HG02973 (cell line): Measurements from ENCODE around the gene MAML2.

Source experiments
- ATAC-seq: cut with Tn5 transposase; IDR thresholded peaks from one replicate; pipeline ENCODE4 v1.9.1; 2021; ENCODE audit warnings: moderate library complexity; ENCODE audit not compliant: unreplicated experiment

Gene MAML2

DNA sequence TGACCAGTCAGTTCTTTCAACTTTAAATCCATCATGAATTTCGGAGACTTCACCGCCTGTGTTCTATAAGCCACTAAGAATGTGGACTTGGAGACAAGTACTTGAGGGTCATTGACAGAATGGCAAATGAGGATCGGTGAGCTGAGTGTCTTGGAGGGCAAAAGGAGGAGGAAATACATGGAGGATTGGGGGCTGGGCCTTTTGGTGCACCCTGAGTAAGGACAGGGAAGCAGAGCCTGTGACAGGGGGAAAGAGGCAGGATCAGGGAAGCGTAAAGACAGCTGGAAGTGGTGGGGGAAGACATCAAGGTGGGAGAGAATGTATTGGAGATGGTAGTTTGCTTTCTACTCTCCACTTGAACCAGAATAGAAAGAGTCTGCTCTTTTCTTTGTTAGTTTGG lies 348.7 kb downstream of the MAML2 start:
- no peak for ATAC-seq

DNA sequence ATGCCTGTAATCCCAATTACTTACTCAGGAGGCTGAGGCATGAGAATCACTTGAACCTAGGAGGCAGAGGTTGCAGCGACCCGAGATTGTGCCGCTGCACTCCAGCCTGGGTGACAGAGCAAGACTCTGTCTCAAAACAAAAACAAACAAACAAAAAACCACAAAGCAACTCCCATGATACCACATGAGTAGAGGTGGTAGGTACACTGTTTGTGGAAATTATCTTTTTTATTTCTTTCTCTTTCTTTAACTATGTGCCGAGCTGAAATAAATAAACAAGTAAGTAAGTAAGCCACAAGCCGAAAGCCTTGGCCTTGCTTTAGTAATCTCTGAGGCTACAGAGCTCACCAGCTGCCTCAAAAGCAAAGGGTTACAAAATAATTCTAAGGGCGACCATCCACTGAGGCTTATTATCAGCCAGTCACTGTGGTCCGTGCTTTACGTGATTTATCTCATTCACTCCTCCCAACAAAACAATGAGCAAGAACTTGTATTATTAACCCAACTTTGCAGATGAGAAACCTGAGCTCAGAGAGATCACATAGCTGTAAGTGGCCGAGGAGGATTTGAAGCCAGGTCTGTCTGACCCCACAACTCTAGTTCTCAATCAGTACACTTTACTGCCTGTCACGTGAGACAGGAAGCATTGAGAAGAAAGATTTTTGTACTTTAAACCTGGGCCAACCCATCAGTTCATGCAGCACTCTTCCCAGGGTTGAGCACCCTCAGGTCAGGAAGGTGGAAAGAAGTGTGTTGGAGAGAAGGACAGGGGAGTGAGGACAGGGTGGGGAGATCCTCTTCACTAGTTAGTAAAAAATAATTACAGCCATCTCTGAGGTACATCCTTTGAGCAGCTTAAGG lies 349.3 kb downstream of the MAML2 start:
- no peak for ATAC-seq

DNA sequence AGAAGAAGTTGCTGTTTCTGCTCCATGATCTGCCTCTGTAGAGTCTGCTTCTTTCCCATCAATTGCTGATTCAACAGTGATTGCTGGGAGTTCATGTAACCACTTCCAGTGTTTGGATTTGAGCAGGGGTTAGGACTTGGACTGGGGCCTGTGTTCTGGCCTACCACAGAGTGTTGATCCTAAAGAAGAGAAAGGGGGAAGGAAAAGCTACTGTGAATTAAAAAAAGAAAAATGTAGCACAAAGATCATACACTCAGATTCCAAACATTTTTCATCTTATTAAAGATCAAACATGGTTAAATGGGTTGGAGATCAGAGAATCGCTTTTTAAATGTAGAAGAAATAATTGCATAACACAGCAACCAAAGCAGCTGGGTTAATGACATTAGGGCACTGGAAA lies 351.4 kb downstream of the MAML2 start:
- no peak for ATAC-seq

DNA sequence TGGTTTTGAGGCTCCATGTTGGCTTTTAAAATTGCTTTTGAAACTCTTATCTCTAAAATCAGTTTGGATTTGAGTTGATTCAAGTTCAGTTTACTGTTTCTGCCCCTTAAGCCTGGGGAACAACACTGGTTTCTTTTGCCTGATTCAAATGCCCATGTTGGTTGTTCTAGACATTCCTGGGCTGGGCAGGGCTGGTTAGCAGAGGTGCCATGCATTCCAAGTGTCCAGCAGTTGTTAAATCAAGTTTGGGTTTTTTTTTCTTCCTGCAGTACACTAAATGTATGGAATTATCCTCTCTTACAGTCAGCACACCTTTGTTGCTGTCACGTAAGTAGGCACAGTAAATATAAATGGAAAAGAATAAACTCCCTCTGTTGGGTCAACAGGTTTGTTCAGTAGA lies 351.9 kb downstream of the MAML2 start:
- no peak for ATAC-seq

DNA sequence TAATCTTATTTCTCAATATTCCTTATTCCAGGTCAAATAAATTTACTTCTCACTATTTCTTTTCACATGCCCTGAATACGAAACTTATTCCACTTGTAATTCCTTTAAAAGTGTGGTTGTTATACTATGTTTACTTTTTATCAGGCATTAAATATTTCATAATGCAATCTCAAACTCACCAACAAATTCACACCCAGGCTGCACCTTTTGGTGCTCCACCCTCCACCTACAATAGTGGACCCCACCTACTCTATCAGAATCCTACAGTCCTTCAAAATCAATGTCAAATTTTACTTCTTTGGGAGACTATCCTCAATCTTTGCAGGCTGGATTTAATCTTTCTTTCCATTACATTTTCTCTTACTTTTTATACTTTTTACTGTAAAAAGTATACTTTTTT lies 353.2 kb downstream of the MAML2 start:
- no peak for ATAC-seq

DNA sequence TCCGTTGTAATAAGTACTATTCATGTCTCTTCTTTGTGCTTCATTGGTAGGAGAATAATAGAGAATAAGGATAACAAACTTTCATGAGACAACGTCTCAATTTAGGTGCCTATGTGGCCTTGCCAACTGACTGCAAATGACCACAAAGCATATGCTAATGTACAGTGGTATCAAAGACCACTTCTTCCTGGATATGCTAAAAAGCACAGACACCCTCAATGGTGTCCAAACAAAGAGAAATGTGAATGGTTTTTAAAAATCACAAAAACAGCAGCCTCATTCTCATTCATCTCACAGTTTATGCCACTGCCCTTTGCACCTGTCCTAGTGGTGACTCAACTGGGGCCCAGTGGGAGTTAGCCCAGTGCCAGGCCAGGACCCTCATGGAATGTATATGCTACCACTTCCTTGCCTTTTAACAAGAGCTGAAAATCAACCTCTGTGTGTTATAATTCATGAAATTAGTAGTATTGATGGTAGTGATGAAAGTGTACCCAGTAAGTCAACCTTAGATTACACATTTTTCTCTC lies 353.9 kb downstream of the MAML2 start:
- ATAC-seq = no peak

DNA sequence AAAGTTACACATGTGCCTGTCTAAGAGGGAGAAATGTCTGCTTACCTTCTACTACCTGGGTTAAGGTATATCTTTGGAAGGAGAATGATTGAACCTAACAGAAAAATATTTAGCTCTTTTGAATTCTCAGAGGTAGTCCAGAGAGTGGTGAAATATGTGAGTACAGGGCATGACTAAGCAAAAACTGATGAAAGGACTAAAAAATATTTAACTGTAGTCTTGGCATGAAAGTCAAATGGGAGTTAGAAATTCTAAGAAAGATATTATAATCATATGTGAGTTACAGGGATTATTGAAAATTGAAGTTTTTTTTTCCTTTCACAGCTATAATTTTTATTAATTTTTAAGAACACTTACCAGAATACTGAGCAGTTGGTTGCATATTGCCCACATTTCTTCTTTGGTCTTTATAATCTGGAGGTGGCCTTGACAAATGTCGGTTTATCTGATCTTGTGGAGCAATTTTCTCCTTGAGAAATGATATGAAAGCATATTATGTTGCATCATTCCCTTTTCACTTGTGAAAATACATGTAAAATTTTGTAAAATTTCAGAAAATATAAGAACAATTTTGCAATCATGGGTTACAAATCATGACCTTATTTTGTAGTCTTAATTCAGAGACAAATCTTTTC lies 357.7 kb downstream of the MAML2 start:
- ATAC-seq = no peak

DNA sequence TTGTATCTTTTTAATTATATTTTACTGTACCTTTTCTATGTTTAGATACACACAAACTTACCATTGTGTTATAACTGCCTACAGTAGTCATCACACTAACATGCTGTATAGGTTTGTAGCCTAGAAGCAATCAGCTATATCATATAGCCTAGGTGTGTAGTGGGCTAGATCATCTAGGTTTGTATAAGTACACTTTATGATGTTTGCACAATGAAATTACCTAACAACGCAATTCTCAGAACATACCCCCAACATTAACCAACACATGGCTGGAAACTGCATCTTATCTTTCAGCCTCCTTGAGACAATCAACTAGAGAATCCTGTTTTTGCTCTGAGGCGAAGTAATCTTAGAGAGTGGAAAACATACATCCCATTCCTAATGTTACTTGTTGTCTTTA lies 358.9 kb downstream of the MAML2 start:
- ATAC-seq = no peak

DNA sequence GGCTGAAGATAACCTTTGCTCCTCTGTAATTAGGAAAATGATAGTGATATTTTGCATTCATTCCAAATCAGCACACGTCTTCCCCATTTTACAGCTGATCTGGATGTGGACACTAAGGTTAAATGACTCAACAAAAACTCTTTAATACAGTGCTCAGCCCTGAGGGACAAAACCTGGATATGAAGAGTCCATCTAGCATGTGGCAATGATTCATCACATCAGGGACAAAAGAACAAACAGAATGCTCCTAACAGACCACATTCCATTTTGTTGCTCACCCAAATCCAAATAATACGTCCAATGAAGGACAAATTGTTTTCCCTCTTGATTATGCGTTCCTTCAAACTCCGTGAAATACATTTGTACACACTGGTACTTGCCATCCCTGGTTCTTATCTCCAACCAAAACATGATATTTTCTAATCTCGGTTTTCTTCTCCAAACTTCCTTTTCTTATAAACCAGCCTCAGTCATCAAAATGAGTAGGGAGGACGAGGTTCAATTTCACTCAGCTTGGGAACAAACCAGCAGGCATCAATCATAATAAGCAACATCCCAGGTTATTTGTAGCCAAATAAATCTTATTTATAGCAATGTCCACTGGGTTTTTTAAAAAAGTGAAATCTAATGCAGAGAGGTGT lies 365.3 kb downstream of the MAML2 start:
- ATAC-seq = no peak

DNA sequence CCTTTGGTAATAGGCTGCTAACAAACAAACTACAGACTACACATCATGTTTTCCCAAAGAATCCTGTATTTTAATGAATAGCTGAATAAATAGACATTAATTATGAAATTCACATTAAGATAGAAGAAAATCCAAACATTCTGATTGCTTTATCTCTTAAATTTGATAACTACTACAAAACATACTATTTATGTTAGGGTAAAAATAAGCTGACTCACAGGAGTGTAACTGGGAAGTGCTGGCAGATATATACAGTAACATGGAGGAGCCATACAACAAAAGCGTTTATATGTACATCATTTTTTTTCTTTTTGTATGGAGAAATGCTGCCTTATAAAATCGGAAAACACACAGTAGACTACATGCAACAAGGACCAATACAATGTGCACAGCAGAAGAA lies 366.4 kb downstream of the MAML2 start:
- no peak for ATAC-seq

DNA sequence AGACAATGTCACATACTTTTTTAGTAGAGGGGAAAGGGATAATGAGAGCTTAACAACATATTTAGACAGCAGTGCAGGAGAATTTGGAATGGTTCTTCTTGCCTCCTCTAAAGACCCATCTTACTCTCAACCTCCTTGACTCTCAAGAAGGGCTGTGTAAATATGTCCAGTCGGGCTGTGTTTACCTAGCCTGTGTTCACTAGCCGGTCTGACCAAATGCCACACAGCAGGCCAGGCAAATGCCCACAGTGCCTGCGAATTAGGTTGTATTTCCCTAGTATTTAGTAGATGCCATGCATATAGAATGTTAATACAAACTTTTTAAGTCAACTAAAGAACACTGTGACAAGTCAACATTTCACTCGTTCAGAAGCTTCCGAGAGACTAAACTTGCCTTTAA lies 367.7 kb downstream of the MAML2 start:
- no peak for ATAC-seq

DNA sequence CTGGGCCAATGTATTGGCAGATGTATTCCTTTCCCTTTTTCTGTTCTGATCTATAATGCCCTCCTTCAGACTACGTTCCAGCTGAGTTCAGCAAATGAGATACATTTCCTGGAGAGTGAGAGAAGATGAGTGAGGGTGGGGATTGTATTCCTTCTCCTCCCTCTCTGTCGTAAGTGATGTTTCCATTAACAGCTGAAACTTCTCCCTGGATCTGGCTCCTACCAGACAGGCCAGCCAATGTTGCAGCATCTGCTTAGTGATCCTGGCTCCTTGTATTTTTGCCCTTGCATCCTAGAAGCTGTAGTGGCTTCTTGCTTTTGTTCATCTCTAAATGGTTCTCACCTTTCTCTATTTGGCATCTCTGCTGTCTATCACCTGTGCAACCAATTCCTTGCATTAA lies 370.9 kb downstream of the MAML2 start:
- no peak for ATAC-seq

DNA sequence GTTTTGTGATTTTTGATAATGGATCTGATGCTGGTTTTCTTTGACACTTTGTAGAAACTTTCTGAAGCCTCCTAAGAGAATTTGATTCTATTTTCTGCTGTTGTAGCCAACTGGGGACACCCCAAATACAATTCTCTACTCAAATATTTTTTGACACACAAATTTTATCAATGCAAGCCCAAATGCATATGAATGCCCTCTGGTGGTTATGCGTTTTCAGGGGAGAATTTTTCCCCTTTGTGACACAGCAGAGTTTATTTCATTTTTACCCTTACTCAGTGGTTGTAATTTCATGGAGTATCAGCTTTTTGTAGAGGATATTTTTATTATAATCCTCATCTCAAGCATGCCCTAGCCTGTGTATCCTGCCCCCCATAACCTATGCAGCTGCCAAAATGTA lies 374.4 kb downstream of the MAML2 start:
- ATAC-seq = no peak

DNA sequence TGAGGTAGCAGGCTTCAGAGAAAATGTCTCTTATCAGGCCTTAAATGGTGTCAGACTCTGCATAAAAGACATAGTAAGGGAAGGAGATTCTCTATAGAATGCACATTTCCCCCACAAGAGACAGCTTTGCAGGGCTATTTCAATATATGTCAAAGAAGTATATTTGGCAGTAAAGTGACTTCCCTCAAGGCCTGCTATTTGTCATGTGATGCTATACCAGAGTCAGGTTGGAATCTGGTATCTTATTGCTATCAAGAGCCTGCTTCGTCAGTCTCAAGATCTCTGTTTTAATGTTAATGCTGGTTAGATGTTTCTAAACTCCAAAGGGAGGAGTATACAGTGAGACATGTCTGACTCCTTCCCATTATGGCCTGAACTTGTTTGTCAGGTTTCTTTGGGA lies 378.7 kb downstream of the MAML2 start:
- no peak for ATAC-seq

DNA sequence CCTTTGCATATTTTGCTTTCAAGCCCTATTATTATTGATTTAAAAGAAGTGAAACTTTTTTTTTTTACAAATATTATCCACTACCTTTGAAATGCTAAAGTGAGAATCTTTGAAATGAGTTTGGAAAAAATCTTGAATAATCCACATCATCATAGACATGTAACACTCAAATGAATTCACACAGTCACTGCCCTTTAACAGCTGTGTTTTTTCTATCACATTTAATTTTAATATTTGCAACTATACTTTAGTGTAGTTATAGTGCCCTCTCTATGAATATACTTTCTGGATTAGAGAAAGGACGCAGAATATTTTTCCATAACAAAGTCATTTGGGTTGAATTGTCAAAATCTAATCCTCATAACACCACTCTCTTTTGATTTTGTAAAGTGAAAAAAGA lies 381.2 kb downstream of the MAML2 start:
- no peak for ATAC-seq

DNA sequence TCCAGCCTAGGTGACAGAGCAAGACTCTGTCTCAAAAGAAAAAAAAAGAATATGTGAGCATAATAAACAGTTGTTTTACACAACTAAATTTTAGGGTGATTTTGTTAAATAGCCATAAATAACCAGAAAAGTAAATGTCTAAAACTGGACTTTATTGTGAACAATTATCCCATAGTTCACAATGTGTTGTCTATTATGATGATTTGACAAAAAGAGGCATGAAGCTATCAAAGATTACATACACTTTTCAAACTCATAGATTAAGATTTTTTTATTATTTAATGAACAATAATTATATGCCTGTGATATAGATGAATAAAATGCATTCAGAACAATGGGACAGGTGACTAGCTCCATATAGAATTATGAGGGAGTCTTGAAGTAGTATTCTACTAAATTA lies 392.1 kb downstream of the MAML2 start:
- no peak for ATAC-seq

DNA sequence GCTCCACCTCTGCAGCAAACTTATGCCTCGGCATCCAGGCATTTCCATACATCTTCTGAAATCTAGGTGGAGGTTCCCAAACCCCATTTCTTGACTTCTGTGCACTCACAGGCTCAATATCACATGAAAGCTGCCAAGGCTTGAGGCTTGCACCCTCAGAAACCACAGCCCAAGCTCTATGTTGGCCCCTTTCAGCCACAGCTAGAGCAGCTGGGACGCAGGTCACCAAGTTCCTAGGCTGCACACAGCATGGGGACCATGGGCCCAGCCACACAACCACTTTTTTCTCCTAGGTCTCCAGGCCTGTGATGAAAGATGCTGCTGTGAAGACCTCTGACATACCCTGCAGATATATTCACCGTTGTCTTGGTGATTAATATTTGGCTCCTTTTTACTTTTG lies 394.4 kb downstream of the MAML2 start:
- ATAC-seq = no peak

DNA sequence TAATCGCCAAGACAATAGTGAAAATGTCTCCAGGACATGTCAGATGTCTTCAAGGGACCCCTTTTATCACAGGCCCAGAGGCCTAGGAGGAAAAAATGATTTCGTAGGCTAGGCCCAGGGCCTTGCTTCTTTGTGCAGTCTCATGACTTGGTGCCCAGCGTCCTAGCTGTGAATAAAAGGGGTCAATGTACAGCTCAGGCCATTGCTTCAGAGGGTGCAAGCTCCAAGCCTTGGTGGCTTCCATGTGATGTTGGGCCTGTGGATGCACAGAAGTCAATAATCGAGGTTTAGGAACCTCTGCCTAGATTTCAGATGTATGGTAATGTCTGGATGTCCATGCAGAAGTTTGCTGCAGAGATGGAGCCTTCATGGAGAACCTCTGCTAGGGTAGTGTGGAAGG lies 398.4 kb downstream of the MAML2 start:
- ATAC-seq = no peak

DNA sequence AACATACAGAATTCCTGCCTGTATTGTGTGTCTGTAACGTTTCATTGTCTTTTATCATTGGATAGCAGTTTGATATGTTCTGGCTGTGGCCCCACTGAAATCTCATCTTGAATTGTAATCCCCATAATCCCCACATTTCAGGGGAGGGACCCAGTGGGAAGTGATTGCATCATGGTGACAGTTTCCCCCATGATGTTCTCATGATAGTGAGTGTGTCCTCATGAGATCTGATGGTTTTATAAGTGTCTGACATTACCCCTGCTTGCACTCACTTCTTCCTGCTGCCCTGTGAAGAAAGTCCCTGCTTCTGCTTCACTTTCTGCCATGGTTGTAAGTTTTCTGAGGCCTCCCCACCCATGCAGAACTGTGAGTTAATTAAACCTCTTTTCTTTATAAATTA lies 399.4 kb downstream of the MAML2 start:
- ATAC-seq = no peak

DNA sequence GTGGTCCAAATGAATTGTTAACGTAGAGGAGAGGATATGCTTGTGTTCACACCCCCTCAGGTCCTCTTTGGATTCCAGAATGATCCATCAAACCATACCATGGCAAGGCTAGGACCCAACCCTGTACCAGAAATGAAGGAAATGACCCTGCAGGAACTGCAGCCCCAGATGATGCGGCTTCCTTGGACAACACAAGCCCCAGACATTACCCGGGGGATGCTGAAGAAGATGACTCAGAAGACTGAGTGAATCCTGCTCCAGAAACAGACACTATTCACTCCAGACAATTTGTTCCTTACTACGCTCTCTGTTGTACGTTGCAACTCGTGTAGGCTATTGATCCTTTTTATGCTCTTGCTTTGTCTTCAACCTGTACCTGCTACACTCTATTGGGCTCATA lies 403.9 kb downstream of the MAML2 start:
- ATAC-seq = no peak

DNA sequence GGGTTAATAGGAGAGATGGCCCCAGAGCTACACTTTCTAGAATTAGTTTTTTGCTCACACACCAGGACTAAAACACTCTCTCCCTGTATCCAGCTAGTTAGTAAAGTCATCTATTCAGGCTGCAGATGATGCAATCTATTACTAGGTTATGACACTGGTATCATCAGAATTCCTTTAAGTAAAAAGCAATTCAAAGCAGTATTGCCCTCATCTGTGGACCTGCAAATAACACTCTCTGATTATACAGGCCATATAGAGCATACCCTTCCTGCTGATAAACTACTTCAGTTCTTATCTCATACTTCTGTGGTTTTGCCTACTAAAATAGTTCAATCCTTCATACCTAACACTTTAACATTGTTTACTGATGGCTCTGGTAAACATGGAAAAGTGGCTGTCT lies 405.6 kb downstream of the MAML2 start:
- ATAC-seq = no peak

DNA sequence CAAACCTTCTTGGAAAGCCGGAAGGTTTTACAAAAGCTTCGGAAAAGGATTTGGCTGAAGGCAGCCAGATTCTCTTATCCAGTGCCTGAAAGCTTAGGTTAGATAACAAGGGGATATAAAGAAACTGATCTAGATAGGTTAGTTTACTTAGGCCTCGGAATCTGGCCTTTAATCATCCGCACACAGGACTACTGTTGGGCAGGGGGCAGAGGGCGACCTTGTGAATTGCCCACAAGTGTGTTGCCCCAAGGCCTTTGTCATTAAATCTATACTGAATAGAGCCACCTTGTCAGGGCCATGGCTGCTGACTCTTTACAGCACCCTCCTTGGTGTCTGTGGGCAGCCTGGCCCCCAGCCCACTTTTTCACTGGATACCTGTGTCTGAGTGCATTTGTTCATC lies 409.4 kb downstream of the MAML2 start:
- no peak for ATAC-seq
